ENCODE results near the gene DCUN1D4.

DCUN1D4 gene

GRCh38 chr4:51845711-51846110 lies 2.8 kb downstream of the DCUN1D4 start:
- TF ChIP-seq CTCF (IDR thresholded peaks at IDR 0.05), result no peak

- no peak for TF ChIP-seq CTCF (IDR thresholded peaks at IDR 0.05)
Measured at GRCh38 chr4:51849430-51849829, 6.5 kb downstream of the DCUN1D4 start.

- TF ChIP-seq CTCF (IDR thresholded peaks at IDR 0.05), result no peak
Measured at GRCh38 chr4:51850294-51850693, 7.3 kb downstream of the DCUN1D4 start.

GRCh38 chr4:51851090-51851936 lies 8.4 kb downstream of the DCUN1D4 start:
- no peak for TF ChIP-seq CTCF (IDR thresholded peaks at IDR 0.05)

GRCh38 chr4:51851937-51852290 lies 9.0 kb downstream of the DCUN1D4 start:
- no peak for TF ChIP-seq CTCF (IDR thresholded peaks at IDR 0.05)

- no peak for TF ChIP-seq CTCF (IDR thresholded peaks at IDR 0.05)
Measured at GRCh38 chr4:51853027-51853682, 10.2 kb downstream of the DCUN1D4 start.

GRCh38 chr4:51855270-51855669 lies 12.3 kb downstream of the DCUN1D4 start:
- TF ChIP-seq CTCF (IDR thresholded peaks at IDR 0.05), result no peak
